ENCODE measurements around the gene CDK6. TPM values are rescaled to one million over a fixed set of nuclear protein-coding genes. Genes with fewer than 3 reads are reported as not detected.

CDK6 gene
- total and polyA plus RNA-seq, 2 of the 8 experiments (the other 6 are each of a cell fraction or from before 2014, with no cell fraction given): 5.9 to 18.9 TPM

- Histone ChIP-seq H2BK15ac (ENCODE audit: low read length) (no peak overlapping the region), H3K4me2 (ENCODE audit: insufficient read depth in 1 of 2, low read depth in 2 of 2, low read length in 2 of 2) (no peak overlapping the region; a peak in 1 of 4 replicates), H3K4me1 (replicated peaks in 1 of 4; ENCODE audit: control insufficient read depth in 3 of 4, insufficient read depth in 4 of 4, low read length in 3 of 4) (peaks cover 0 to 10% (median 2%) of the 10 kb centered on the region in 4 experiments; a peak in 4 of 7 replicates), H2BK5ac (ENCODE audit: low read depth, low read length) (no peak overlapping the region), H2BK12ac (ENCODE audit: low read depth, low read length) (no peak overlapping the region; the same call in 1 of the 2 replicates), H3K4ac (replicated peaks; ENCODE audit: insufficient read length, low read depth, low read length) (no peak overlapping the region), H3K27ac (ENCODE audit: low read depth, low read length) (no peak overlapping the region), H3K79me2 (ENCODE audit: control insufficient read depth in 1 of 2, insufficient read depth in 2 of 2, low read length in 2 of 2) (peaks cover 0 to 49% of the 10 kb centered on the region in 2 experiments; a peak in 2 of 4 replicates), H3K36me3 (ENCODE audit: control insufficient read depth in 2 of 4, insufficient read depth in 4 of 4, low read length in 3 of 4) (no peaks in the 10 kb centered on the region), H4K5ac (ENCODE audit: insufficient read length, low read depth, low read length) (no peak overlapping the region), H4K20me1 (replicated peaks in 1 of 2; ENCODE audit: control insufficient read depth in 1 of 2, insufficient read depth in 2 of 2, low read length in 2 of 2) (no peaks in the 10 kb centered on the region), H3K23me2 (ENCODE audit: low read depth, low read length) (peaks cover 25% of the 10 kb centered on the region), H2AK5ac (ENCODE audit: low read depth, low read length) (no peak overlapping the region), H3K9ac (replicated peaks in 1 of 4; ENCODE audit: extremely low read depth in 1 of 4, low read depth in 3 of 4, low read length in 3 of 4) (no peak overlapping the region), H3K56ac (replicated peaks; ENCODE audit: insufficient read length, low read depth, low read length) (no peak overlapping the region), H3K79me1 (ENCODE audit: low read depth, low read length) (no peaks in the 10 kb centered on the region; the same call in 1 of the 2 replicates), H3K18ac (ENCODE audit: extremely low read depth, low read length) (no peak overlapping the region), H3K23ac (ENCODE audit: insufficient read length) (no peak overlapping the region), H2BK20ac (ENCODE audit: low read length) (no peak overlapping the region), H3K14ac (ENCODE audit: insufficient read length) (no peak overlapping the region), H3K27me3 (replicated peaks in 1 of 4; ENCODE audit: control insufficient read depth in 3 of 4, extremely low read depth in 1 of 4, insufficient read depth in 3 of 4, low read length in 3 of 4) (peaks cover 0 to 2% (median 0%) of the 10 kb centered on the region in 4 experiments; a peak in 2 of 7 replicates), H2BK120ac (replicated peaks; ENCODE audit: low read depth, low read length) (no peak overlapping the region), H2AFZ (ENCODE audit: low read length) (no peak overlapping the region), H3K4me3 (ENCODE audit: extremely low read depth in 1 of 4, insufficient read depth in 2 of 4, low read depth in 3 of 4, low read length in 4 of 4) (no peak overlapping the region), H4K8ac (ENCODE audit: extremely low read depth, insufficient read depth, low read length) (no peak overlapping the region), H3K9me3 (ENCODE audit: insufficient read depth in 2 of 2, low read depth in 1 of 2, low read length in 1 of 2) (no peaks in the 10 kb centered on the region), H4K91ac (replicated peaks; ENCODE audit: insufficient read length, low read length) (no peak overlapping the region)
- FAIRE-seq (no peak), DNase-seq (ENCODE audit: low read depth in 1 of 2, low spot score in 2 of 2) (no peak)
- 91% methylated on average over 1 of the region's 1 CpG; no CpG with 5 or more reads in 1 of the 2 experiments for WGBS, 2 experiments (ENCODE audit: extremely low coverage in 1 of 2, insufficient coverage in 1 of 2, insufficient read length in 1 of 2, insufficient replicate concordance in 2 of 2, low coverage in 1 of 2, low lambda C conversion rate in 2 of 2, missing lambda C conversion rate in 1 of 2)
- CTCF ChIA-PET (ENCODE audit: partially characterized antibody): interaction anchor here (0.9 to 1.4 kb wide), 3 partner anchors 10 to 210 kb away, joined by 3 to 5 read pairs (median 3); no protein-coding TSS in a partner anchor
- POLR2A ChIA-PET (ENCODE audit: partially characterized antibody): no interaction called here
- TF ChIP-seq EZH2 (IDR thresholded peaks at IDR 0.05; ENCODE audit: low read depth, low read length, severe bottlenecking): no peak
- TF ChIP-seq BRCA1 (IDR thresholded peaks at IDR 0.05; ENCODE audit: low read depth, low read length): no peak
- TF ChIP-seq CREB1 (IDR thresholded peaks at IDR 0.05): no peak
- TF ChIP-seq POLR2A (IDR thresholded peaks at IDR 0.05; ENCODE audit: control extremely low read depth in 1 of 2, low read depth in 2 of 2, low read length in 2 of 2): no peak
- TF ChIP-seq JUN (IDR thresholded peaks at IDR 0.05; ENCODE audit: low read depth, low read length): no peak
- TF ChIP-seq NRF1 (IDR thresholded peaks at IDR 0.05; ENCODE audit: low read depth, low read length): no peak
- no peak for TF ChIP-seq FOSL1 (IDR thresholded peaks at IDR 0.05; ENCODE audit: insufficient read depth, low read depth, low read length)
- TF ChIP-seq SP4 (IDR thresholded peaks at IDR 0.05; ENCODE audit: low read length): no peak
- TF ChIP-seq RXRA (IDR thresholded peaks at IDR 0.05; ENCODE audit: insufficient read depth, low read depth, low read length): no peak
- TF ChIP-seq KDM1A (IDR thresholded peaks at IDR 0.05; ENCODE audit: borderline replicate concordance, low read length): no peak
- TF ChIP-seq TAF1 (IDR thresholded peaks at IDR 0.05; ENCODE audit: low read depth, low read length): no peak
- no peak for TF ChIP-seq BCL11A (IDR thresholded peaks at IDR 0.05; ENCODE audit: low read depth in 2 of 2, low read length in 2 of 2)
- TF ChIP-seq GTF2F1 (IDR thresholded peaks at IDR 0.05; ENCODE audit: borderline replicate concordance, low read depth, low read length): no peak
- TF ChIP-seq GABPA (IDR thresholded peaks at IDR 0.05; ENCODE audit: borderline replicate concordance, insufficient read depth, low read length): no peak
- TF ChIP-seq CTBP2 (IDR thresholded peaks at IDR 0.05; ENCODE audit: borderline replicate concordance, insufficient read depth, insufficient read length, low read length): no peak
- no peak for TF ChIP-seq YY1 (IDR thresholded peaks at IDR 0.05; ENCODE audit: low read depth, low read length)
Measured at GRCh38 chr7:92830027-92830426, 6.3 kb downstream of the CDK6 start.

Measured in H1 (cell line).